HPDE6-E6E7 (cell line): ENCODE results near the gene WNT2.
"Not testable (repeated sequence)": the region's sequence is repeated elsewhere in the genome, so short reads cannot be mapped to it uniquely, and the experiment has no call there.

Source experiments
- DNase-seq: peaks from one replicate; pipeline ENCODE4 v3.0.0; 2011; ENCODE audit warnings: missing footprints; ENCODE audit errors: extremely low spot score

Gene WNT2

DNA sequence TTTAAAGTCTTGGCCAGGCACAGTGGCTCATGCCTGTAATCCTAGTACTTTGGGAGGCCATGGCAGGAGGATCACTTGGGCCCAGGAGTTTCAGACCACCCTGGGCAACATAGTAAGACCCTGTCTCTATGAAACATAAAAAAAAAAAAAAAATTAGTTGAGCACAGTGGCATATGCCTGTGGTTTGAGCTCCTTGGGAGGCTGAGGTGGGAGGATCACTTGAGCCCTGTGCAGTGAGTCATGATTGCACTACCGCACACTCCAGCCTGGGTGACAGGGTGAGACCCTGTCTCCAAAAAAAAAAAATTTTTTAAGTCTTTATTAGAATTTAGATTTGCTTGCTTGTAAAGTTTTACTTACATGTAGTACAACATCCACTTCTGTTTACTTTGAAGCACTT lies 14.0 kb downstream of the WNT2 start:
- no peak for DNase-seq

GRCh38 chr7:117302396-117302795 lies 20.5 kb downstream of the WNT2 start:
- DNase-seq = no peak

GRCh38 chr7:117300506-117300905 lies 22.4 kb downstream of the WNT2 start:
- not testable (repeated sequence) for DNase-seq

DNA sequence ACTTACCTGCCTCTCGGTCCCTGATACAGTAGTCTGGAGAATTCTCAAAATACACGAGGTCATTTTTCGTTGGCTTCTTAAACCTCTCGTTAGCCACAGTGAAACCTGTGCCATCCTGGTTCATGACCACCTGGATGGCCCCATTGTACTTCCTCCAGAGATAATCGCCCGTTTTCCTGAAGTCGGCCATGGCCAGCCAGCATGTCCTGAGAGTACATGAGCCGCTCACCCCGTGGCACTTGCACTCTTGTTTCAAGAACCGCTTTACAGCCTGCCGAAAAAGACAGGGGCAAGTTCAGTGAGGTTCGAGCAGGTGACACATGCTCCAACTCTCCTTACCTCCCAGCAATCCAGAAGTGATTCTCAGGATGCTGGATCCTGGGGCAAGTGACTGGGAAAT lies 25.3 kb downstream of the WNT2 start:
- no peak for DNase-seq

GRCh38 chr7:117296066-117296465 lies 26.8 kb downstream of the WNT2 start:
- no peak for DNase-seq

DNA sequence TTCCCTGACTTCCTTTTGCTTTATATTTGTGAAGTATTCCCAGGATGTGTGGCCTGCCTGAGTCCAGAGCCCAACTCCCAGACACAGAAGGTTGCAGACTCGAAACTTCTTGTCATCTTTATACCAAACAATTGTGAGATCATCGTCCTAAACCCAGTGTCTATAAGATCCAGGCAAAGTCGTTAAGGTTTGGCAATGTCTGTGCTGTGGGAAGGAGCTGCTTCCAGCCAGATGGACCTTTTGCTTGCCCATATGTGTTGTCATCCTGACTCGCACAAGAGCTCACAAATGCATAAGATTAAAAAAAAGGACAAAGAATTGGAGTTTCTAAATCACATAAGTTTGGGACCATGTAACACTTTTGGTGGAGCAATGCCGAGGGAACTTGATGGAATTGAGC lies 37.0 kb downstream of the WNT2 start:
- no peak for DNase-seq

GRCh38 chr7:117284692-117285091 lies 38.2 kb downstream of the WNT2 start:
- DNase-seq = no peak

- DNase-seq = no peak
These were observed 39.1 kb downstream of the WNT2 start for GRCh38 chr7:117283779-117284178.

DNA sequence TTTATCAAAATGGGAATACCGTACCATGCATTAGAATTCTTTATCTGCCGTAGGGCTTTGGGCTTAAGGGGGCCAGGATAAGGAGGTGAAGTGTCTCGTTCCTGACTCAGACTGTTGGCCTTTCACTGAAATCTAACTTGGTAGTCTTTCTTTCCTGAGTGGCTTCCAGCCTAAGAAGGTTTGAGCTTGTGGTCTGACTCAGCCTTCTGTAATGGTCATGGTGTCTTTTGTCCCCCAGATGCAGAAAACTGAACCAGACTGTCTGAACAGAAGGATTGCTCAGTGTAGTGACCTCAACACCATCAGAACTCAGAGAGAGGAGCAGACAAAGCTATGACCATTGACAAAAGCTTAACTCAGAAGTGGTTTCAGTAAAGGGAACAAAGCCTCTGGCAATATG lies 39.5 kb downstream of the WNT2 start:
- no peak for DNase-seq

GRCh38 chr7:117282239-117282812 lies 40.5 kb downstream of the WNT2 start:
- DNase-seq = no peak

DNA sequence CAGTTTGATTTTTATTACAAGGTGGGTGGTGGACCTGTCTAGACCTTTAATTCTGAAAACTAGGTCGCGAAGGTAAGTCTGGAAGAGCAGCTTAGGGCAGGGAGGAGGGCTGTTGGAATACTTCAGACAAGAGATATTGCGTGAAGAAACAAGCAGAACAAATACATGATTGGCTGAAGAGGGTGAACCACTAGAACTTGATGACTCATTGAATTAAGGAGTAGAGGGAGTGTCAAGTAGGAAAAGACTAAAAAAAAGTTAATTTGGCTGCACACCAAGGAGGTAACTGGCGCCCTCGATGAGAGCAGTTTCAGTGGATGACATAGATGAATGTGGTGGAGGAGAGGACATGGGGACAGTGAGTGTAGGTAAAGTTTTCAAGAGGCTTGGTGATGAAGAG lies 41.3 kb downstream of the WNT2 start:
- no peak for DNase-seq

DNA sequence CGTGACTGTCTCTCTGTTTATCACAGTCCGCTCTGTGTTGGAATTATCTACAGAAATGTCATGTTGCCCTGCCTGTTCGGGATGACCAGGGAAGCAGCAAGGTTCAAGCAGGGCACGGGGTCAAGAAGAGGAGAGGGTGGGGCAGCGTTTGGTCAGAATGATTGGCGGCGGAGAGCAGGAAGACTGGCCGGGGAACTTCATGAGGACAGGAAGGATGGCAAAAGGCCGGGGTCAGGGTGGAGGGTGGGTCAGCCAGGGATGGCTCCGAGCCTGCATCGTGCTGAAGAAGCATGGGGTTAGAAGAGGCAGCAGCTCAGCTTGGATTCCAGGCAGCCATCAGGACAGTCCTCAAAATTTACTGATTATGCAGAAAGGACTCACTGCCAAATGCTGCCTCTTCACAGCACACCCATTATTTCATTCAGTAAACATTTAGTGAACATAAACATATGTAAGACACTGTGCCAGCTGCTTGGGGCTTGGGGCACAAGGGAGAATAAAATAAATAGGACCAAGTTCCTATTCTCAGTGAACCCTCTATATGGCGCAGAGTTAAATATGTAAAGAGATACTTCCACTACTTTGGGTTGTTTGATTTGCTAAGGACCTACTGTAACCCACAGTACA lies 42.8 kb downstream of the WNT2 start:
- no peak for DNase-seq

- no peak for DNase-seq
These were observed 43.7 kb downstream of the WNT2 start for GRCh38 chr7:117279203-117279602.

DNA sequence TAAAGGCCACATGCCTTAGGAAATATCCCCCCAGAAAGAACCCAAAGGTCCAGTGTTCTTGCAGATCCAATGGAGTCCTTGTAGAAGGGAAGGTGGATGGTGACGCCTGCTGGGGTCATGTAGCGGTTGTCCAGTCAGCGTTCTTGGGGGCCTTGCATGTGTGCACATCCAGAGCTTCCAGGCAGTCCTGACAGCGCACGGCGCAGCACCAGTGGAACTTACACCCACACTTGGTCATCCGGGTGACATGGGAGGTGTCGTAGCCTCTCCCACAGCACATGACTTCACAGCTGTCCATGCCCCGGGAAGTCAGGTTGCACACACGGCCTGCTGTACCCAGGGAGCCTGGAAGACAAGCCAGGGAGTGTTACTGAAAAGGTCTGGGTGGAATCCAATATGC lies 44.8 kb downstream of the WNT2 start:
- DNase-seq = no peak

- DNase-seq = no peak
These were observed 45.3 kb downstream of the WNT2 start for GRCh38 chr7:117277576-117277975.

- DNase-seq = no peak
These were observed 47.9 kb downstream of the WNT2 start for GRCh38 chr7:117274951-117275350.

DNA sequence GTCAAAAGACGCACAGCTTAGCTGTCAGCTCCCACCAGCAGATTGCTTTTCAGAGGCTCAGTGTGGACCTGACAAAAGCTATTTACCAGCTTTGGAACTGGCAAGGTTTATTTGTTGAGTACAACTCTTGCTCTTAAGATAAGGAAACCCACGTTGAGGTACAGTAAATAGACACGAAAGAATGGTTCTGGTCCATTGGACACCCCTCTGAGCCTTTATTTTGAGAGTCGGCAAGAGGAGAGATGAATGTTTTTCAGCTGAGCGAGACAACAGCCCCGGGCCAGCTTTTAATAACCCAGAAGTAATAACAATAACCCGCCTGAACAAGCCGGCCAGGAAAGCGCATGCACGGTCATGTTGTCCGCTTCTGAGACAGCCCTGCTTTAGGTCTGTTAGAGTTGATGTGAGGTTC lies 49.0 kb downstream of the WNT2 start:
- peak; percentile 51 for DNase-seq

DNA sequence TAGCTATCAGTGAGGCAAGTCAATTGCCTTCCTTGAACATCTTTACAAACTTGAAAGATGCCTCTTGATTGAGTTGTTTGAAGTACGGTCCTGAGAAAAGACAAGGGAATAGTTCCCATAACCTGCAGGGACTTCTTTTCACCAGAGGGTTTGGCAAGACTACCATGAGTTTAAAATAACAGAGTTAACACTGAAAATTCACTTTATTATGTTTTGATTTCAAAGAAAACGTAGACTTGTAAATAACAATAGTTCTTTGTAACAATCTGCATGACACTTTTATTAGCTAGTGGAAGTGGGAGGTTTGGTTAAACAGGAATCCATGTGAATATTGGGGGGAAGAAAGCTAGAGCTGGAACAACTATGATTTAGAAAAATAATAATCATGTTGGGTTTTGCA lies 49.5 kb downstream of the WNT2 start:
- no peak for DNase-seq

GRCh38 chr7:117272017-117272759 lies 50.7 kb downstream of the WNT2 start:
- no peak for DNase-seq

DNA sequence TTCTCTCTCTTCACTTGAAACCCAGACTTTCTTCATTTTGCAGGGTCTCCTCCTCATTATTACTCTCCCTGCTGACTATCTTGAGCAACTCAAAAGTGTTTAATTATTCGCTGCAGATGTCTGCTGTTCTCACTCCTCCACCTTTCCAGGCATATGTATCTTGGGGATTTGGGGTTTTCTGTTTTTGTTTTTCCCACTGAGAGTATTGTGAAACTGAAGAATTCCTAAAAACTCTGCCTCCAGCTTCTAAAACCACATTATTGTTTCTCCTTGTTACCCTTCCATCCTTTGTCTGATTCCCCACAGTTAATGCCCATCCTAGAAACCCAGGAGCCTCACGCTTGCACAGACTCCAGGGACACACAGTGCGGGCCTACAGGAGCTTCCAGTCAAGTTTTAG lies 51.3 kb downstream of the WNT2 start:
- no peak for DNase-seq

DNA sequence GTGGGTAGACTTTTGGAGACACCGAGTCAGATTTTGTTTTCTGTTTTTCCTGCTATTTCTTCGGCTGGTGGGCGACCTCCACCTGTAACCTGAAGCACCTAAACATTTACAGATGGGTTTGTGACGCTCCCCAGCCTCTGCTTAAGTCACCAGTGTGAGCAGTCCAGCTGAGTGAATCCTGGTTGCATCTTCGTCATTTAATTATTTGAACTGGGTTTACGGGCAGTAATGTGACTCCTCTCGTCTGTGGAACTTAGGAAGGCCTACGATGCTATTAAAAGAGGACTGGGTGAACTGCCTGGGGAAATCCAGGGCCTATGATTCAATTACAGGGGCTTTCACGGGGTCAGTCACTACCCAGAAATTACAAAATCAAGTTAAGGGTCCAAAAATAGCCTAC lies 52.5 kb downstream of the WNT2 start:
- DNase-seq = no peak

- DNase-seq = peak; percentile 21
These were observed 53.0 kb downstream of the WNT2 start for GRCh38 chr7:117269886-117270285.

- peak; percentile 82 for DNase-seq
These were observed 53.4 kb downstream of the WNT2 start for GRCh38 chr7:117269417-117269816.
